Thyroid gland (tissue), 4 donors: ENCODE data around the gene WSB2. TPM values are rescaled to one million over a fixed set of nuclear protein-coding genes. Genes with fewer than 3 reads are reported as not detected.

Source experiments
- DNase-seq, 2 donors: peaks; one replicate each; pipeline ENCODE4 v3.0.0-alpha.2; 2019
- H3K27ac ChIP-seq, 3 donors: fragments of 200-600 bp; sonication (generic); 1 replicate in 2 of 3; 2 replicates in 1 of 3; pipeline ENCODE4 v1.5.1; 2016 to 2019; ENCODE audit warnings: mild to moderate bottlenecking in 1 of 3, moderate library complexity in 1 of 3
- H3K27me3 ChIP-seq: fragments of 200-600 bp; sonication (generic); one replicate; pipeline ENCODE4 v1.5.1; 2019
- H3K36me3 ChIP-seq, 2 donors: fragments of 200-600 bp; sonication (generic); one replicate each; pipeline ENCODE4 v1.5.1; 2016 to 2019
- H3K4me1 ChIP-seq, 2 donors: fragments of 200-600 bp; sonication (generic); one replicate each; pipeline ENCODE4 v1.5.1; 2017 to 2019
- H3K4me3 ChIP-seq, 3 donors: fragments of 200-600 bp; sonication (generic); replicated peaks in 1 of 3; 1 replicate in 2 of 3; 2 replicates in 1 of 3; pipeline ENCODE4 v1.5.1; 2016; ENCODE audit warnings: mild to moderate bottlenecking in 1 of 3
- H3K9me3 ChIP-seq: fragments of 200-600 bp; sonication (generic); one replicate; pipeline ENCODE4 v1.5.1; 2017
- CTCF ChIP-seq, 6 experiments: fragments of 200-600 bp in 3 of 6; fragments of 450-650 bp in 3 of 6; sonication (generic) in 3 of 6; IDR thresholded peaks; one replicate each; pipeline ENCODE4 v1.5.1; 2016 to 2019; ENCODE audit warnings: antibody characterized with exemption in 6 of 6, mild to moderate bottlenecking in 2 of 6, inconsistent platforms in 1 of 6, moderate library complexity in 1 of 6
- POLR2A ChIP-seq, 2 donors: fragments of 450-650 bp; IDR thresholded peaks; one replicate each; pipeline ENCODE4 v1.6.1; 2017; ENCODE audit warnings: antibody characterized with exemption in 2 of 2, mild to moderate bottlenecking in 2 of 2, moderate library complexity in 1 of 2
- WGBS, 2 donors: methylation state at CpG; one replicate each; pipeline ENCODE4 v1.1.5; 2017; 5-methylcytosine and 5-hydroxymethylcytosine counted together
- intact Hi-C: fragments of 100-400 bp; cut with DNase I; formaldehyde crosslinking; loops from one replicate; pipeline ENCODE4 v1.15.1; 2023
- total RNA-seq, 4 donors: library from RNA; depleted of rRNA; stranded (reverse); fragments of >200 nt; gene quantifications; one replicate each; pipeline ENCODE4 v1.2.3, GENCODE V29; 2016

WSB2 gene
- total RNA-seq, 4 donors from 2014 or later: 64.6 to 97.0 (median 86.0) TPM

GRCh38 chr12:118044577-118044976, 16.4 kb downstream of the WSB2 start:
- WGBS, 2 donors: 96 to 97% methylated on average over 8 of the region's 8 CpGs
- Histone ChIP-seq H3K36me3 (peaks cover 44% of the 10 kb centered on the region in 2 donors), H3K27me3 (no peaks in the 10 kb centered on the region), H3K27ac (no peak overlapping the region), H3K9me3 (no peaks in the 10 kb centered on the region), H3K4me3 (no peak overlapping the region), H3K4me1 (peaks cover 0 to 6% of the 10 kb centered on the region in 2 donors)
- no peak for DNase-seq
- TF ChIP-seq CTCF (IDR thresholded peaks at IDR 0.05) (no peak), POLR2A (IDR thresholded peaks at IDR 0.05) (no peak)
- intact Hi-C loops: no loop called here

GRCh38 chr12:118044075-118044474, 16.9 kb downstream of the WSB2 start:
- Histone ChIP-seq H3K27ac (no peak overlapping the region), H3K27me3 (no peaks in the 10 kb centered on the region), H3K9me3 (no peaks in the 10 kb centered on the region), H3K4me3 (no peak overlapping the region), H3K36me3 (peaks cover 40 to 48% of the 10 kb centered on the region in 2 donors), H3K4me1 (peaks cover 0 to 6% of the 10 kb centered on the region in 2 donors)
- DNase-seq: no peak
- intact Hi-C loops: no loop called here
- TF ChIP-seq CTCF (IDR thresholded peaks at IDR 0.05): no peak
- TF ChIP-seq POLR2A (IDR thresholded peaks at IDR 0.05): no peak
- WGBS, 2 donors: 78 to 82% methylated on average over 2 of the region's 2 CpGs

GRCh38 chr12:118042091-118042490, 18.9 kb downstream of the WSB2 start:
- no peaks in the 10 kb centered on the region for H3K9me3 ChIP-seq
- H3K4me1 ChIP-seq: peaks cover 0 to 6% of the 10 kb centered on the region in 2 donors
- WGBS, 2 donors: 96% methylated on average over 4 of the region's 4 CpGs
- no peak overlapping the region for H3K27ac ChIP-seq
- peaks cover 51 to 61% of the 10 kb centered on the region in 2 donors for H3K36me3 ChIP-seq
- H3K4me3 ChIP-seq: no peak overlapping the region
- TF ChIP-seq CTCF (IDR thresholded peaks at IDR 0.05) (no peak), POLR2A (IDR thresholded peaks at IDR 0.05) (no peak)
- H3K27me3 ChIP-seq: no peaks in the 10 kb centered on the region
- intact Hi-C loops: no loop called here
- DNase-seq: no peak

GRCh38 chr12:118038137-118038536, 22.8 kb downstream of the WSB2 start:
- intact Hi-C loops: loop anchor here (10.0 kb wide), 1 partner anchor 163 kb away; no protein-coding TSS in a partner anchor
- H3K4me1 ChIP-seq: no peaks in the 10 kb centered on the region
- no peaks in the 10 kb centered on the region for H3K27me3 ChIP-seq
- no peak overlapping the region for H3K27ac ChIP-seq
- no peaks in the 10 kb centered on the region for H3K9me3 ChIP-seq
- H3K36me3 ChIP-seq: peaks cover 82 to 87% of the 10 kb centered on the region in 2 donors
- TF ChIP-seq CTCF (IDR thresholded peaks at IDR 0.05) (no peak), POLR2A (IDR thresholded peaks at IDR 0.05) (no peak)
- 62 to 72% methylated on average over 6 of the region's 6 CpGs for WGBS, 2 donors
- no peak for DNase-seq
- H3K4me3 ChIP-seq: no peak overlapping the region

GRCh38 chr12:118036672-118037411, 24.1 kb downstream of the WSB2 start:
- Histone ChIP-seq H3K36me3 (peaks cover 82 to 86% of the 10 kb centered on the region in 2 donors), H3K9me3 (no peaks in the 10 kb centered on the region), H3K4me1 (no peaks in the 10 kb centered on the region), H3K27me3 (no peaks in the 10 kb centered on the region), H3K27ac (no peak overlapping the region), H3K4me3 (no peak overlapping the region)
- DNase-seq: no peak
- TF ChIP-seq POLR2A (IDR thresholded peaks at IDR 0.05) (no peak), CTCF (IDR thresholded peaks at IDR 0.05) (no peak)
- intact Hi-C loops: loop anchor here (10.0 kb wide), 1 partner anchor 162 kb away; no protein-coding TSS in a partner anchor
- WGBS, 2 donors: 96% methylated on average over 11 of the region's 11 CpGs
